Coronary artery (tissue), 2 donors: ENCODE results near the gene SET.
A peak's percentile ranks its signal among the peaks of the same experiment; 100 is the strongest.

Experiments used
- DNase-seq: peaks from one replicate; pipeline ENCODE4 v3.0.0-alpha.2; 2017; ENCODE audit warnings: low spot score
- H3K27ac ChIP-seq, 2 donors: fragments of 200-600 bp; sonication (generic); one replicate each; pipeline ENCODE4 v1.5.1; 2016 to 2019
- H3K4me3 ChIP-seq: fragments of 200-600 bp; sonication (generic); 2 replicates; pipeline ENCODE4 v1.5.1; 2016; ENCODE audit warnings: mild to moderate bottlenecking, moderate library complexity
- TF ChIP-seq, protein P1 (sequence below): fragments of 200-600 bp; sonication (generic); IDR thresholded peaks from one replicate; pipeline ENCODE4 v1.5.1; 2019; ENCODE audit warnings: antibody characterized with exemption

SET gene

DNA sequence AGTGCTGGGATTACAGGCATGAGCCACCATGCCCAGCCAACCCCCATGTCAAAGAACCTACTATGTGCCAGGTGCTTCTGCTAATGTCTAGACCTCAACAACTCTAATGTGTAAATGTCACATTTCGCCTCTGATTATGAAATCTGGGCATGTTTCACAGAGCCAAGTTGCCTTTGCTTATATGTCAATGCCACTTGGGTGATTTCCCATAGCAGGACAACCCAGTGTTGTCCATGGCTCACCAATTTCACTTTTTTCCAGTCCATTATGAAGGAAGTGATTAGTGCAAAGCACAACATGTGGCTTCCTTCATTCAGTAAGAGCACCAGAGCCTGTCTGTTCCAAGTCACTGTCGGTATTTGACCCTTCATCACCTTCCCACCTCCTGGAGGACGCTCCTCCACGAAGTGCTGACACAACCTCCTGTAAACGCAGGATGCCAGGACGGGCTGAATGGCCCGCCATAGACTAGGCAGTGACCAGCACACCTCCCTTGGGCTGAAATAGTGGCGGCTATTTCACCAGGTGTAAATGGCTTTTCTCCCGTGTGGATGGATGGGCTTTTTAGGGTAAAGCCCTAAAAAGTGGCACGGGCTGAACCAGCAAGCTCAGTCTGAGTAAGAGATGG, 12.3 kb downstream of the SET start:
- Histone ChIP-seq H3K4me3 (no peak overlapping the region), H3K27ac (no peak overlapping the region)
- DNase-seq: no peak
- TF ChIP-seq, protein P1, sequence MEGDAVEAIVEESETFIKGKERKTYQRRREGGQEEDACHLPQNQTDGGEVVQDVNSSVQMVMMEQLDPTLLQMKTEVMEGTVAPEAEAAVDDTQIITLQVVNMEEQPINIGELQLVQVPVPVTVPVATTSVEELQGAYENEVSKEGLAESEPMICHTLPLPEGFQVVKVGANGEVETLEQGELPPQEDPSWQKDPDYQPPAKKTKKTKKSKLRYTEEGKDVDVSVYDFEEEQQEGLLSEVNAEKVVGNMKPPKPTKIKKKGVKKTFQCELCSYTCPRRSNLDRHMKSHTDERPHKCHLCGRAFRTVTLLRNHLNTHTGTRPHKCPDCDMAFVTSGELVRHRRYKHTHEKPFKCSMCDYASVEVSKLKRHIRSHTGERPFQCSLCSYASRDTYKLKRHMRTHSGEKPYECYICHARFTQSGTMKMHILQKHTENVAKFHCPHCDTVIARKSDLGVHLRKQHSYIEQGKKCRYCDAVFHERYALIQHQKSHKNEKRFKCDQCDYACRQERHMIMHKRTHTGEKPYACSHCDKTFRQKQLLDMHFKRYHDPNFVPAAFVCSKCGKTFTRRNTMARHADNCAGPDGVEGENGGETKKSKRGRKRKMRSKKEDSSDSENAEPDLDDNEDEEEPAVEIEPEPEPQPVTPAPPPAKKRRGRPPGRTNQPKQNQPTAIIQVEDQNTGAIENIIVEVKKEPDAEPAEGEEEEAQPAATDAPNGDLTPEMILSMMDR: no peak

GRCh38 chr9:128702445-128702948, 13.5 kb downstream of the SET start, which contains the start of gene PKN3:
Gene PKN3, plus strand, starts transcription at chr9:128702503. Its CDS starts 413 bp downstream, at chr9:128702916.
- Histone ChIP-seq H3K4me3 (peak within 1 kb of the TSS; percentile 91), H3K27ac (peak within 1 kb of the TSS; percentile 25 to 79)
- TF ChIP-seq, protein P1: peak; percentile 93
- DNase-seq: peak; percentile 92

DNA sequence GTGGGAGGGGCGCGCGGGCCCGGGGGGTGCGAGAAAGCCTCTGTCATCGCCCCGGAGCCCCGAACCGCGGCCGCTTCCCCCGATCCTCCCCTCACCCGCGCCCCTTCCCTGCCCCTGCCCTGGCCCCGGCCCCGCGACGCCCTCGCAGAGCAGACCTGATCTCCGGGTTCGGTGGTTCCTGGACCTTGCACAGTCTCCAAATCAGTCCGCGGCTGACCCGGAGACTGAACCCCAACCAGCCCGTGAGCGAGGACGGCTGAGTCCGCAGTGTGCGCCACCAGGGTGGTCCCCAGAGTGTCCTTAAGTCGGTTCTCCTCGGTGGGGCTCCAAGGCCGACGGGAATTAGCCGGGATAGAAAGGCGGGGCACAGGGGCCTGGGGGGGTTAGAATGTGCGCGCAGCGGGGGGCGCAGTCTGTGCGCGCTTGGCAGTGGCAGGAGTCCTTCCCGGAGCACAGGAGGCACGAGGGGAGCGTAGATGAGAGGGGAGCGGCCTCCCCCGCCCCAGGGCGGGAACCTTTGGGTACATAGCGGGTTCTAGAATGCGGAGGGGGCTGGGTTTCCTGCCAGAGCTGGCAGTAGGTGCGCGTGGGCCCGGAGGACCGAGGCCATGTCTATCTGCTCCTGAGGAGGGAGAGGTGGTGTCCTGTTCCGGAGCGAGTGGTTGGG, 14.1 kb downstream of the SET start:
- Histone ChIP-seq H3K27ac (peak overlapping the region; percentile 25 to 79), H3K4me3 (peak overlapping the region; percentile 91)
- TF ChIP-seq, protein P1: no peak
- no peak for DNase-seq

GRCh38 chr9:128703616-128704355, 14.8 kb downstream of the SET start:
- DNase-seq: peak; percentile 74
- TF ChIP-seq, protein P1: no peak
- H3K4me3 ChIP-seq: peak overlapping the region; percentile 91
- H3K27ac ChIP-seq: peak overlapping the region in 1 of 2 donors; percentile 79

DNA sequence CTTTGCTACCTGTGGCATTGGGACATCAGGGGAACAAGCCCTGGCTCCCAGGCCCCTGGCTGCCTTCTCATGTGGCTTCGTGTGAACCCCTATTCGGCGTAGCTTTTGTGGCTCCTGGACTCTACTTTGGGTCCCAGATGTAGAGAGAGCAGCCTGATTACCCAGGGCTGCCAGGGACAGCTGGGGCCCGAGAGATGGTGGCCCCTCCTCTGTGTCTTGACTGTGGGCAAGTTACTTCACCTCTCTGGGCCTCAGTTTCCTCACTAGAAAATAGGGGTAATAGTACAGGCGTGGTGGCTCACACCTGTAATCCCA, 15.3 kb downstream of the SET start:
- TF ChIP-seq, protein P1: no peak
- Histone ChIP-seq H3K27ac (peak overlapping the region in 1 of 2 donors; percentile 79), H3K4me3 (no peak overlapping the region)
- DNase-seq: peak; percentile 61

DNA sequence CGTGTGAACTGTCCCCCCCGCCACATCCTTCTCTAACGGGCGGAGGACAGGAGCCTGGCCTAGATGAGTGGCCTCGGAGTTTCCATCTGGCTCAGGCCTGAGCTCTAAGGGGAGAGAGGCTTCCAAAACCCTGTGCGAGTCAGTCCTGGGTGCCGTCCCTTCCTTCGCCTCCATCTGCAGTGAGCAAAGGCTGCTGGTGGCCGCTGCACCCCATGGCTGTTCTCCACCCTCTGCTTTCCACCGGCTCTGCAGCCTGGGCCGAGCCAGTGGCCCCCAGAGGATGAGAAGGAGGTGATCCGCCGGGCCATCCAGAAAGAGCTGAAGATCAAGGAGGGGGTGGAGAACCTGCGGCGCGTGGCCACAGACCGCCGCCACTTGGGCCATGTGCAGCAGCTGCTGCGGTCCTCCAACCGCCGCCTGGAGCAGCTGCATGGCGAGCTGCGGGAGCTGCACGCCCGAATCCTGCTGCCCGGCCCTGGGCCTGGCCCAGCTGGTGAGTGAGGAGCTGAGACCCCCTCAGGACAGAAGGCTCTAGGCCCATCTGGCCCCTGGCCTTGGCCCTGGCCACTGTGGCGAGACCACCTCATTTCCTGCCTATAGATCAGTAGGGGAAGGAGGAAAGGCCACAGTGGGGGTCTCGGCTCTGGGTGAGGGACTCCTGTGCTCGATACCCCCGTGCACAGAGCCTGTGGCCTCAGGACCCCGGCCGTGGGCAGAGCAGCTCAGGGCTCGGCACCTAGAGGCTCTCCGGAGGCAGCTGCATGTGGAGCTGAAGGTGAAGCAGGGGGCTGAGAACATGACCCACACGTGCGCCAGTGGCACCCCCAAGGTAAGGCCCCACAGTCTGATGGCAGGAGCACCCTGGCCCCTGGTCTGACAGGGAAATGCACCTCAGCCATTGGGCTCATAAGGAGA, 16.3 kb downstream of the SET start:
- H3K4me3 ChIP-seq: no peak overlapping the region
- peak overlapping the region in 1 of 2 donors; percentile 11 for H3K27ac ChIP-seq
- TF ChIP-seq, protein P1: no peak

More for the DNA sequence above, 16.3 kb downstream of the SET start:
- DNase-seq: peak; percentile 65
